Pancreas (tissue), 10 donors: ENCODE measurements around the gene FHIT. TPM values are rescaled to one million over a fixed set of nuclear protein-coding genes. Genes with fewer than 3 reads are reported as not detected.

Source experiments
- ATAC-seq, 4 donors: fragments of 200-7000 bp; cut with Tn5 transposase; one replicate each; pipeline versions ENCODE4 v1.8.0 to v1.9.1; 2020; ENCODE audit warnings: mild to moderate bottlenecking in 4 of 4, moderate library complexity in 4 of 4
- DNase-seq, 6 donors: peaks; one replicate each; pipeline ENCODE4 v3.0.0-alpha.2; 2020
- FAIRE-seq: peaks from 2 replicates; lab custom pipeline; 2012; peaks lifted over from hg19 to GRCh38; lab: Jason Lieb, UNC
- H3K27ac ChIP-seq, 4 donors: fragments of 200-600 bp; sonication (generic); 1 replicate in 3 of 4; 2 replicates in 1 of 4; pipeline versions ENCODE4 v1.5.0 to v1.8.0; 2020
- H3K27me3 ChIP-seq, 4 donors: fragments of 200-600 bp; one replicate each; pipeline ENCODE4 v1.8.0; 2021
- H3K36me3 ChIP-seq, 3 donors: fragments of 200-600 bp; sonication (generic) in 1 of 3; one replicate each; pipeline versions ENCODE4 v1.5.0 to v1.8.0; 2020 to 2021
- H3K4me1 ChIP-seq, 3 donors: fragments of 200-600 bp; one replicate each; pipeline ENCODE4 v1.8.0; 2021
- H3K4me3 ChIP-seq, 4 donors: fragments of 200-600 bp; sonication (generic) in 2 of 4; one replicate each; pipeline versions ENCODE4 v1.5.0 to v1.8.0; 2020 to 2021
- H3K9me3 ChIP-seq, 4 donors: fragments of 200-600 bp; one replicate each; pipeline ENCODE4 v1.8.0; 2021
- CTCF ChIP-seq, 4 donors: fragments of 200-600 bp; sonication (generic) in 3 of 4; IDR thresholded peaks; one replicate each; pipeline versions ENCODE4 v1.5.0 to v1.8.0; 2021; ENCODE audit warnings: antibody characterized with exemption in 4 of 4
- WGBS, 2 donors: extraction: QIAGEN DNeasy Blood & Tissue Kit; methylation state at CpG; one replicate each; pipeline ENCODE4 v1.1.7; 2013; 5-methylcytosine and 5-hydroxymethylcytosine counted together
- intact Hi-C, 3 donors: fragments of 100-400 bp; cut with DNase I; formaldehyde crosslinking; loops; one replicate each; pipeline versions ENCODE4 v1.11.1 to v1.14.2; 2022
- polyA plus RNA-seq, 2 donors: library from polyadenylated mRNA; stranded (reverse); fragments of 200-250 nt; gene quantifications; one replicate each; pipeline ENCODE4 v1.2.3, GENCODE V29; 2013
- total RNA-seq, 6 donors: library from RNA; stranded (reverse); fragmentation: NEBNext Ultra II Directional in 4 of 6; extraction: Animal tissue kit (Norgen Biotek cat#: 25700) in 4 of 6; gene quantifications; one replicate each; pipeline versions ENCODE4 v1.2.1 to v1.2.4, GENCODE V29; 2021 to 2023
- donor health status: healthy with polysubstance abuse.
- donor health status: DM: no; HTN: no; CAD: no; lungs with moderate emphysema.
- donor health status: DM: no; HTN: no; CAD: no.
- donor health status: control.
- donor health status: control.
- donor health status: Bipolar disorder and iron deficiency.
- donor health status: DM: yes; HTN: yes; CAD: no.
- donor health status: DM: no; HTN: no; CAD: no.
- donor health status: DM: no; HTN: no; CAD: no.
- donor health status: DM: yes; HTN: yes; CAD: no.

Gene FHIT
- total and polyA plus RNA-seq, 8 donors, result 4.8 to 15.7 (median 8.0) TPM

GRCh38 chr3:60070366-60070765, 1180.9 kb downstream of the FHIT start:
- WGBS, 2 donors, result 86 to 88% methylated on average over 3 of the region's 3 CpGs
- no peak for TF ChIP-seq CTCF (IDR thresholded peaks at IDR 0.05)
- ATAC-seq, result no peak
- no peaks in the 10 kb centered on the region for H3K9me3 ChIP-seq
- FAIRE-seq, result no peak
- no peak for DNase-seq
- no peaks in the 10 kb centered on the region for H3K4me1 ChIP-seq
- intact Hi-C loops, result no loop called here
- H3K27me3 ChIP-seq, result no peaks in the 10 kb centered on the region
- no peak overlapping the region for H3K4me3 ChIP-seq
- no peak overlapping the region for H3K27ac ChIP-seq
- H3K36me3 ChIP-seq, result no peaks in the 10 kb centered on the region

DNA sequence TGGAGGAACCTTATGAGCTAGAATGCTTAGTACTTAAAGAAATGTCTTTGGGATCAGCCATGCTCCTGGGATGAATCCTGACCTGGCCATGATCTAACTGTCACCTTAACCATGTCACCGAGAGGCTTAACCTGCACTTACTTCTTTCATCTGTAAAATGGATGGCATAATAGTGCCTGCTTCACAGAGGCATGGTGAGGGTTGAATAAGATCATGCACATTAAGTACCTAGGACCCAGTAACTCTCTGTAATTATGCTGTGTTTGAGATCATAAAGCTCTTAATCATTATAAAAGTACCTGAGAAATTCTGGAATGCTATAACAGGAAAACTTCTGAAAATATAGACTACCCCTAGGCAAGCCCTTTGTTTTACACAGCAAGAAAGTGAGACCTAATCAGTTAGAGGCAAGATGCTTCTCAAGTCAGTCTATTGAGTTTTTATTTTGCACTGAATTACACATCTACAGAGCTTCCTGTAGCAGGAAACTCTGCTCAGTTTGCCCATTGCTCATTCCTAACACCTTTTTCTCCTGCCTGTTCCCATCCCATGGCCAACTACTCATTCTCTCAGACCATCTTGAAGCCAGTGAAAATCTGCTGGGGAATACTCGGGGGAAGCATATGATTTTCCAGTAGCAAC, 1185.9 kb downstream of the FHIT start:
- no peak overlapping the region for H3K4me3 ChIP-seq
- FAIRE-seq, result no peak
- no peak overlapping the region for H3K27ac ChIP-seq
- WGBS, 2 donors, result 48 to 98% methylated on average over 2 of the region's 2 CpGs
- ATAC-seq, result no peak
- H3K36me3 ChIP-seq, result no peaks in the 10 kb centered on the region
- no peaks in the 10 kb centered on the region for H3K9me3 ChIP-seq
- no peak for TF ChIP-seq CTCF (IDR thresholded peaks at IDR 0.05)
- intact Hi-C loops, result no loop called here
- no peaks in the 10 kb centered on the region for H3K4me1 ChIP-seq
- DNase-seq, result no peak
- H3K27me3 ChIP-seq, result no peaks in the 10 kb centered on the region

DNA sequence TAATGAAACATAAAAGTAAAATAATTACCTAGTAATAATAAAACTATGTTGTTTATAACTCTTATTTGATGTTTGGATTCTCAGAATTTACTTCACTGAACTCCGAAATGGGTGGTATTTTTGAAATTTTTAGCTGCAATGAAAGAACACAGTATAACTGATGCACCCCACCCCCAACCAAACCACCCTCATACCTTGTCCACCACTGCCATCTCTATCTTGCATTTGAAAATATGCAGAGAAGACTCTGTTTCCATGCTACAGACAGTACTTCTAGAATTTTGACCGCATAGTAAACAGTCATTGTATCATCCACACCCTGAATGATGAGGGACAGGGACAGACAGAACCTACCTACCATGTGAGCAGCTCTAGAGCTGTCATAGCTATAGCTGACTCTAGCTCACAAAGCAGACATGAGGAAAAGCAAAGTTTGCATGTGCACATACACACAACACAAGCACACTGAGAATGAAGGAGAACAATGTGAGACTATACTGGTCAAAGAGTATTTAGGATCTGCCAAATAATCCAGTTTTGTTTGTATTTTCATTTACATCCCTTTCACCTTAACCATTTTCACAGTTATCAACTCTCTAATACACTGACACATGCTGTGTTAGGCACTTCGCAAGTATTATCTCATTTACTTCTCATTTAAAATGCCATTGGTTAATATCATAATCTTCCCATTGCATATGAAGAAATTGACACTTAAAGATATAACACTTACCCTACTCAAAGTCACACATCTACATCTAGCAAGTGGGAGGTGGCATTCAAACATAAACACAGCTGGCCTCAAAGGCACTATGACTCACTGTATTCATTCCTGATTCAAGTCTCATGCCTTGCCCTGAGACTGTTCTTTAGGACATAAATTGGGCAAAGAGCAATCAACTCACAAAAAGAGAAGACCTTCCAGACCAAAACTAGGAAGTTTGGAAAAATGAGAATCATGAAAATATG, 1186.8 kb downstream of the FHIT start:
- Histone ChIP-seq H3K4me1 (no peaks in the 10 kb centered on the region), H3K27me3 (no peaks in the 10 kb centered on the region), H3K4me3 (no peak overlapping the region), H3K9me3 (no peaks in the 10 kb centered on the region), H3K36me3 (no peaks in the 10 kb centered on the region), H3K27ac (no peak overlapping the region)
- no peak for DNase-seq
- intact Hi-C loops, result no loop called here
- WGBS, 2 donors, result 87 to 91% methylated on average over 3 of the region's 3 CpGs
- ATAC-seq, result no peak
- no peak for FAIRE-seq
- no peak for TF ChIP-seq CTCF (IDR thresholded peaks at IDR 0.05)

- no peaks in the 10 kb centered on the region for H3K9me3 ChIP-seq
- WGBS, 2 donors, result 62 to 76% methylated on average over 4 of the region's 4 CpGs
- no peak for DNase-seq
- no peak overlapping the region for H3K4me3 ChIP-seq
- no peaks in the 10 kb centered on the region for H3K4me1 ChIP-seq
- H3K27me3 ChIP-seq, result no peaks in the 10 kb centered on the region
- FAIRE-seq, result no peak
- TF ChIP-seq CTCF (IDR thresholded peaks at IDR 0.05), result no peak
- intact Hi-C loops, result no loop called here
- ATAC-seq, result no peak
- no peaks in the 10 kb centered on the region for H3K36me3 ChIP-seq
- no peak overlapping the region for H3K27ac ChIP-seq
These were observed 1194.8 kb downstream of the FHIT start for GRCh38 chr3:60056404-60056803.
